CD14-positive monocyte (primary cell): Measurements from ENCODE around the gene IL17B. TPM values are rescaled to one million over a fixed set of nuclear protein-coding genes. Genes with fewer than 3 reads are reported as not detected.

Experiments
- DNase-seq, 3 donors: peaks; one replicate each; pipeline ENCODE4 v3.0.0-alpha.2; 2011 to 2022
- H2AFZ ChIP-seq: 2 replicates; pipeline ENCODE4 v1.6.0; 2012; ENCODE audit warnings: mild to moderate bottlenecking, low read depth, low read length, inconsistent platforms; ENCODE audit not compliant: insufficient read depth, poor library complexity, severe bottlenecking
- H3K27ac ChIP-seq, 2 donors: 1 replicate in 1 of 2; 2 replicates in 1 of 2; pipeline ENCODE4 v1.5.1; 2012 to 2013; ENCODE audit warnings: low read length in 2 of 2, control low read depth in 1 of 2, inconsistent platforms in 1 of 2, low read depth in 1 of 2, mild to moderate bottlenecking in 1 of 2
- H3K27me3 ChIP-seq, 2 donors: one replicate each; pipeline versions ENCODE4 v1.6.0 to v1.6.1; 2011 to 2013; ENCODE audit warnings: low read length in 2 of 2; ENCODE audit not compliant: control insufficient read depth in 2 of 2, insufficient read depth in 2 of 2
- H3K36me3 ChIP-seq, 2 donors: replicated peaks in 1 of 2; 1 replicate in 1 of 2; 2 replicates in 1 of 2; pipeline versions ENCODE4 v1.5.1 to v1.6.1; 2012 to 2013; ENCODE audit warnings: low read length in 2 of 2, control low read depth in 1 of 2, inconsistent platforms in 1 of 2, mild to moderate bottlenecking in 1 of 2; ENCODE audit not compliant: insufficient read depth in 2 of 2, control insufficient read depth in 1 of 2
- H3K4me1 ChIP-seq, 2 donors: 1 replicate in 1 of 2; 2 replicates in 1 of 2; pipeline versions ENCODE4 v1.5.1 to v1.6.1; 2012 to 2013; ENCODE audit warnings: low read length in 2 of 2, control low read depth in 1 of 2, inconsistent platforms in 1 of 2, mild to moderate bottlenecking in 1 of 2, moderate library complexity in 1 of 2; ENCODE audit not compliant: insufficient read depth in 2 of 2, control insufficient read depth in 1 of 2
- H3K4me2 ChIP-seq: replicated peaks from 2 replicates; pipeline ENCODE3; 2012; ENCODE audit warnings: low read length, moderate library complexity, mild to moderate bottlenecking; ENCODE audit not compliant: poor library complexity, severe bottlenecking; ENCODE audit errors: extremely low read depth
- H3K4me3 ChIP-seq, 3 experiments: fragments of 200-600 bp in 1 of 3; sonication (generic) in 1 of 3; replicated peaks in 1 of 3; 1 replicate in 2 of 3; 2 replicates in 1 of 3; pipeline ENCODE4 v1.5.1; 2011 to 2013; ENCODE audit warnings: low read length in 3 of 3, mild to moderate bottlenecking in 3 of 3, control low read depth in 2 of 3, low read depth in 2 of 3, inconsistent platforms in 1 of 3, moderate library complexity in 1 of 3
- H3K79me2 ChIP-seq: 2 replicates; pipeline ENCODE4 v1.6.0; 2012; ENCODE audit warnings: mild to moderate bottlenecking, control low read depth, inconsistent platforms, low read length, moderate library complexity; ENCODE audit not compliant: insufficient read depth
- H3K9ac ChIP-seq: 2 replicates; pipeline ENCODE4 v1.6.0; 2017; ENCODE audit warnings: low read length, mild to moderate bottlenecking; ENCODE audit not compliant: insufficient read depth, poor library complexity, severe bottlenecking
- H3K9me3 ChIP-seq, 2 donors: replicated peaks in 1 of 2; 1 replicate in 1 of 2; 2 replicates in 1 of 2; pipeline versions ENCODE4 v1.5.1 to v1.6.1; 2012 to 2013; ENCODE audit warnings: low read length in 2 of 2, control low read depth in 1 of 2; ENCODE audit not compliant: control insufficient read depth in 1 of 2, insufficient read depth in 1 of 2
- H4K20me1 ChIP-seq: 2 replicates; pipeline ENCODE4 v1.6.0; 2012; ENCODE audit warnings: mild to moderate bottlenecking, low read length, control low read depth, moderate library complexity; ENCODE audit not compliant: insufficient read depth
- H3K27ac Mint-ChIP-seq, 7 donors: one replicate each; pipeline ENCODE4 v1.8.0; 2020; ENCODE audit warnings: mild to moderate bottlenecking in 7 of 7, mixed read lengths in 7 of 7, moderate library complexity in 6 of 7, inconsistent platforms in 2 of 7
- H3K27me3 Mint-ChIP-seq, 3 donors: one replicate each; pipeline ENCODE4 v1.8.0; 2021 to 2022; ENCODE audit warnings: low read depth in 3 of 3, mild to moderate bottlenecking in 3 of 3, mixed read lengths in 3 of 3, moderate library complexity in 3 of 3, inconsistent platforms in 1 of 3
- H3K36me3 Mint-ChIP-seq, 2 donors: one replicate each; pipeline ENCODE4 v1.8.0; 2020; ENCODE audit warnings: mixed read lengths in 2 of 2, inconsistent platforms in 1 of 2, mild to moderate bottlenecking in 1 of 2
- H3K4me1 Mint-ChIP-seq: one replicate; pipeline ENCODE4 v1.8.0; 2020; ENCODE audit warnings: mild to moderate bottlenecking, mixed read lengths
- H3K4me3 Mint-ChIP-seq, 2 donors: one replicate each; pipeline ENCODE4 v1.8.0; 2020; ENCODE audit warnings: mild to moderate bottlenecking in 2 of 2, mixed read lengths in 2 of 2, moderate library complexity in 1 of 2
- H3K9me3 Mint-ChIP-seq, 7 donors: one replicate each; pipeline ENCODE4 v1.8.0; 2020 to 2022; ENCODE audit warnings: mixed read lengths in 7 of 7, mild to moderate bottlenecking in 6 of 7, moderate library complexity in 6 of 7, inconsistent platforms in 2 of 7
- WGBS: methylation state at CpG from one replicate; pipeline ENCODE4 v1.1.5; 2013; ENCODE audit warnings: missing lambda C conversion rate; ENCODE audit not compliant: insufficient coverage; 5-methylcytosine and 5-hydroxymethylcytosine counted together
- intact Hi-C, 2 donors: fragments of 100-400 bp; cut with micrococcal nuclease; formaldehyde crosslinking; loops; one replicate each; pipeline versions ENCODE4 v1.15.0 to v1.15.1; 2023
- polyA plus RNA-seq, 3 donors: library from polyadenylated mRNA; depleted of rRNA in 1 of 3; unstranded in 2 of 3; stranded (reverse) in 1 of 3; fragments of 300-500 nt in 2 of 3; fragments of >200 nt in 1 of 3; fragmentation: Illumina TruSeq in 2 of 3; gene quantifications; 1 replicate in 2 of 3; 2 replicates in 1 of 3; pipeline ENCODE4 v1.2.3, GENCODE V29; 2012 to 2021
- TF ChIP-seq, protein P1 (sequence below): fragments of 200-600 bp; IDR thresholded peaks from one replicate; pipeline ENCODE4 v1.8.0; 2022; ENCODE audit warnings: antibody characterized with exemption, mild to moderate bottlenecking

The IL17B gene
- polyA plus RNA-seq, 3 donors, result not detected

DNA sequence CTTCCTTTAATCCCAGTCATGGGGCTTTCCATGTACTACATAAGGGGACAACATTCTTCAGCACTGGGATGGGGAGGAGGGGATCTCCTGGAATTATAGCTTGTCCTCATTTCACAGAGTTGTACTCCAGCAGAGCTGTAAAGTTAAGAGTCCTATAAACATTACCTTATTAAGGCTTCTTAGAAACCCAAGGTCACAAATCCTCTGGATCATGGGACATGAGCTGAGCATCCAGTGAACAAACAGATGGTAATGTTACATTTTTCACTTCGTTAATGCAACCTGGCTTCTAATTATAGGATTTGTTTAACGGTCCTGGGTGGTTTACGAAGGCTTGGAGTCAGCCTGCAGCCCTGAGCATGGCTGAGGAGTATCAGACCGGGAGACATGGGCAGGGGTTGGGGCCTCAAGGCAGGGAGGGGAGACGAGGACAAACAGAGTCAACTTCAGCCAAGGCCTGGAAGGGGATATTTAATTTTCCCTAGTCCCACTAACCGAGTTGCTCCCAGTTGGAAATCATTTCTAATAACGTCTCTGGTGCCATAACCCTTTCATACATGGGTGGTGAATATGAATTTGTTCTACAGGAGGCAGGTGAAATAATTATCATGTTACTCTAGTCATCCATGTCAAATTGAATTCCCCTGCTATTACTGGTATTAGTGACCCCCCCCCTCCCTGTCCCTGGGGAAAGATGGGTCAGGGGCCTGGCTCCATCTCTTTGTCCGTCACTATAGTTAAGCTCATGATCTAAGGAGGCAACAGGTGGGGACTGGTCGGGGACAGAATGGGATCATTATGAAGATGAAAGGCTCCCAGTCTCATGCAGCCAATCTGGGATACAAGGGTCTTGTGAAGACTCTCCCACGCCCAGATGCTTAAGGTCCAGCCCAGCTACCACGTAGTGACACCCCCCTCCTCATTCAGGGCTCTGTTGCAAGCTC is 10.7 kb upstream of the IL17B start:
- Mint-ChIP-seq H3K4me1 (no peaks in the 10 kb centered on the region), H3K27ac (no peak overlapping the region), H3K4me3 (no peak overlapping the region), H3K27me3 (peaks cover 0 to 2% (median 0%) of the 10 kb centered on the region in 3 donors), H3K36me3 (no peaks in the 10 kb centered on the region), H3K9me3 (no peaks in the 10 kb centered on the region)
- 90% methylated on average over 5 of the region's 11 CpGs for WGBS
- H3K79me2 ChIP-seq, result no peaks in the 10 kb centered on the region
- DNase-seq, result no peak
- no peak overlapping the region for H3K9ac ChIP-seq
- no peaks in the 10 kb centered on the region for H3K27me3 ChIP-seq
- H2AFZ ChIP-seq, result no peak overlapping the region
- H3K9me3 ChIP-seq, result no peaks in the 10 kb centered on the region
- H3K27ac ChIP-seq, result no peak overlapping the region
- no peaks in the 10 kb centered on the region for H4K20me1 ChIP-seq
- no peaks in the 10 kb centered on the region for H3K4me1 ChIP-seq
- no peaks in the 10 kb centered on the region for H3K36me3 ChIP-seq
- TF ChIP-seq, protein P1, sequence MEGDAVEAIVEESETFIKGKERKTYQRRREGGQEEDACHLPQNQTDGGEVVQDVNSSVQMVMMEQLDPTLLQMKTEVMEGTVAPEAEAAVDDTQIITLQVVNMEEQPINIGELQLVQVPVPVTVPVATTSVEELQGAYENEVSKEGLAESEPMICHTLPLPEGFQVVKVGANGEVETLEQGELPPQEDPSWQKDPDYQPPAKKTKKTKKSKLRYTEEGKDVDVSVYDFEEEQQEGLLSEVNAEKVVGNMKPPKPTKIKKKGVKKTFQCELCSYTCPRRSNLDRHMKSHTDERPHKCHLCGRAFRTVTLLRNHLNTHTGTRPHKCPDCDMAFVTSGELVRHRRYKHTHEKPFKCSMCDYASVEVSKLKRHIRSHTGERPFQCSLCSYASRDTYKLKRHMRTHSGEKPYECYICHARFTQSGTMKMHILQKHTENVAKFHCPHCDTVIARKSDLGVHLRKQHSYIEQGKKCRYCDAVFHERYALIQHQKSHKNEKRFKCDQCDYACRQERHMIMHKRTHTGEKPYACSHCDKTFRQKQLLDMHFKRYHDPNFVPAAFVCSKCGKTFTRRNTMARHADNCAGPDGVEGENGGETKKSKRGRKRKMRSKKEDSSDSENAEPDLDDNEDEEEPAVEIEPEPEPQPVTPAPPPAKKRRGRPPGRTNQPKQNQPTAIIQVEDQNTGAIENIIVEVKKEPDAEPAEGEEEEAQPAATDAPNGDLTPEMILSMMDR, result no peak
- intact Hi-C loops, result no loop called here
- H3K4me2 ChIP-seq, result no peak overlapping the region
- H3K4me3 ChIP-seq, result no peak overlapping the region

GRCh38 chr5:149388498-149389190 is 9.6 kb upstream of the IL17B start:
- Mint-ChIP-seq H3K4me3 (no peak overlapping the region), H3K9me3 (no peaks in the 10 kb centered on the region), H3K27me3 (peaks cover 0 to 2% (median 0%) of the 10 kb centered on the region in 3 donors), H3K27ac (no peak overlapping the region), H3K36me3 (no peaks in the 10 kb centered on the region), H3K4me1 (no peaks in the 10 kb centered on the region)
- H3K27me3 ChIP-seq, result no peaks in the 10 kb centered on the region
- no peaks in the 10 kb centered on the region for H4K20me1 ChIP-seq
- no peaks in the 10 kb centered on the region for H3K4me1 ChIP-seq
- 95% methylated on average over 6 of the region's 7 CpGs for WGBS
- H3K4me2 ChIP-seq, result no peak overlapping the region
- TF ChIP-seq, protein P1, result no peak
- no peak overlapping the region for H3K27ac ChIP-seq
- H3K9ac ChIP-seq, result no peak overlapping the region
- DNase-seq, result no peak
- no peak overlapping the region for H3K4me3 ChIP-seq
- no peaks in the 10 kb centered on the region for H3K79me2 ChIP-seq
- no peaks in the 10 kb centered on the region for H3K9me3 ChIP-seq
- intact Hi-C loops, result no loop called here
- H3K36me3 ChIP-seq, result no peaks in the 10 kb centered on the region
- no peak overlapping the region for H2AFZ ChIP-seq
